Thymus (tissue), 11 donors: ENCODE results near the gene TLR5. TPM values are rescaled to one million over a fixed set of nuclear protein-coding genes. Genes with fewer than 3 reads are reported as not detected.
A peak's percentile ranks its signal among the peaks of the same experiment; 100 is the strongest.
"Not testable (repeated sequence)": the region's sequence is repeated elsewhere in the genome, so short reads cannot be mapped to it uniquely, and the experiment has no call there.

Experiments
- DNase-seq, 9 donors: peaks; one replicate each; pipeline ENCODE4 v3.0.0-alpha.2; 2013; ENCODE audit warnings: low spot score in 9 of 9, low read depth in 6 of 9, missing footprints in 1 of 9
- H3K27ac ChIP-seq, 2 donors: one replicate each; pipeline ENCODE4 v1.5.1; 2013; ENCODE audit warnings: control low read depth in 1 of 2, low read depth in 1 of 2, low read length in 1 of 2, mild to moderate bottlenecking in 1 of 2, moderate library complexity in 1 of 2
- H3K27me3 ChIP-seq, 2 donors: one replicate each; pipeline ENCODE4 v1.5.1; 2013; ENCODE audit warnings: low read length in 1 of 2; ENCODE audit not compliant: control insufficient read depth in 2 of 2, insufficient read depth in 1 of 2
- H3K36me3 ChIP-seq, 2 donors: one replicate each; pipeline ENCODE4 v1.5.1; 2013; ENCODE audit warnings: low read length in 1 of 2, mild to moderate bottlenecking in 1 of 2, moderate library complexity in 1 of 2; ENCODE audit not compliant: control insufficient read depth in 2 of 2, insufficient read depth in 2 of 2
- H3K4me1 ChIP-seq, 2 donors: one replicate each; pipeline ENCODE4 v1.5.1; 2013; ENCODE audit warnings: low read length in 2 of 2; ENCODE audit not compliant: control insufficient read depth in 2 of 2, insufficient read depth in 2 of 2
- H3K4me3 ChIP-seq, 2 donors: one replicate each; pipeline ENCODE4 v1.5.1; 2013; ENCODE audit warnings: low read length in 2 of 2, control low read depth in 1 of 2, mild to moderate bottlenecking in 1 of 2
- H3K9me3 ChIP-seq, 2 donors: one replicate each; pipeline ENCODE4 v1.5.1; 2013; ENCODE audit warnings: low read length in 1 of 2, mild to moderate bottlenecking in 1 of 2; ENCODE audit not compliant: control insufficient read depth in 2 of 2, insufficient read depth in 1 of 2
- WGBS: extraction: QIAGEN DNeasy Blood & Tissue Kit; methylation state at CpG from one replicate; pipeline ENCODE4 v1.1.7; 2013; 5-methylcytosine and 5-hydroxymethylcytosine counted together
- polyA plus RNA-seq: library from polyadenylated mRNA; stranded (reverse); fragments of 200-250 nt; gene quantifications from one replicate; pipeline ENCODE4 v1.2.3, GENCODE V29; 2013
- total RNA-seq: library from RNA; stranded (reverse); fragments of 120-200 nt; gene quantifications from one replicate; pipeline ENCODE4 v1.2.4, GENCODE V29; 2013
- donor health status: healthy.

TLR5 gene
- total and polyA plus RNA-seq, 2 donors, result 3.4 to 3.5 TPM

DNA sequence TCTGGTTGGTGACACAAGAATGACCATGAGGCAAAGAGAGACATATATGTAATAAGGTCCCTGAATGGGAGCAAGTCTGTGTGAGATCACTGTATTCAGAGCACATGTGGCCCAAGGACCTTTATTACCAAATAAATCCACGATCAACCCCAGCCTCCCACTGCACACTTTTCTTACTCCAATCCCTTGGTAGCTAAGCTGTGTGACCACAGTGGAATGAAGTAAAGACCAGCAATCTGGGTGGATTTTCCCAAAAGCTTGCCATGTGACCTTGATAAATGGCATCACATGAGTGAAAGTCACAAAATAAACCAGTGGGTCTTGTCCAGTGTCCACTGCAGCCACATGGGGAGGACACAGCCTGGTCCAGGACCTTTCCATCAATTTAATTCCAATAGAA is 36.7 kb upstream of the TLR5 start:
- no peaks in the 10 kb centered on the region for H3K27me3 ChIP-seq
- peaks cover 0 to 22% of the 10 kb centered on the region in 2 donors for H3K4me1 ChIP-seq
- H3K36me3 ChIP-seq, result no peaks in the 10 kb centered on the region
- no peak for DNase-seq
- no peak overlapping the region for H3K4me3 ChIP-seq
- H3K27ac ChIP-seq, result no peak overlapping the region
- no peaks in the 10 kb centered on the region for H3K9me3 ChIP-seq
- 98% methylated on average over 1 of the region's 1 CpG for WGBS

DNA sequence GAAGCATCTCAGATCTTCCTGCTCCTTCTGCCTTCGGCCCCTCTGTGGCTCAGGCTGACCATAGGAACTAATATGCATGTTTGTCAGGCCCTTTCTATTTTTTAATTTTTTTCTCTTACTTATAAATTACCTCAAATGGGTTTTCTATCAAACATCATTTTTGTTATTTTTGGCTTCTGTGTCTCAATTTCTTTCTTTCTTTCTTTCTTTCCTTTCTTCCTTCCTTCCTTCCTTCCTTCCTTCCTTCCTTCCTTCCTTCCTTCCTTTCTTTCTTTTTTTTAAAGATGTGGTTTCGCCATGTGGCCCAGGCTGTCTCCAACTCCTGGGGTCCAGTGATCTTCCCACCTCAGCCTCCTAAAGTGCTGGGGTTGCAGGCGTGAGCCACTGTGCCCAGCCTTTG is 36.2 kb upstream of the TLR5 start:
- peaks cover 0 to 22% of the 10 kb centered on the region in 2 donors for H3K4me1 ChIP-seq
- H3K36me3 ChIP-seq, result no peaks in the 10 kb centered on the region
- H3K27ac ChIP-seq, result no peak overlapping the region

DNA sequence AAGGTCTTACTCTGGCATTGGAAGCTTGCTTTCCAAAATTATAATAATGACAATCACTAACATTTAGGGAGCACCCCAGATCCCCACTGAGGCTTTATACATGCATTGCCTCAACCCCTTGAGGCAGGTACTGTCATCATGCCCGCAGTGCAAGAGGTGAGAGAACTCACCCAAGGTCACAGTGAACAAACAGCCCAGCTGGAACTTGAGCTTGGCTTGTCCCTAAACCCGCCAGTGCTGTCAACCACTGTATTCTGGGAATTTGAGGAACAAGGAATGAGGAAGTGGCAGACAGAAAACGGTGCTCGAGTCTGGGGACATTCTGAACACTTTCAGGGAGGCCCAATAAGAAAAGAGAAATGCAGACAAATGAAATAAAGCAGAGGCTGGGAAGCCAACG is 34.6 kb upstream of the TLR5 start:
- 41% methylated on average over 5 of the region's 5 CpGs for WGBS
- no peak for DNase-seq
- no peak overlapping the region for H3K4me3 ChIP-seq

More for the DNA sequence above, 36.2 kb upstream of the TLR5 start:
- H3K4me3 ChIP-seq, result no peak overlapping the region
- 97% methylated on average over 3 of the region's 3 CpGs for WGBS
- H3K9me3 ChIP-seq, result no peaks in the 10 kb centered on the region
- DNase-seq, result no peak
- H3K27me3 ChIP-seq, result no peaks in the 10 kb centered on the region

DNA sequence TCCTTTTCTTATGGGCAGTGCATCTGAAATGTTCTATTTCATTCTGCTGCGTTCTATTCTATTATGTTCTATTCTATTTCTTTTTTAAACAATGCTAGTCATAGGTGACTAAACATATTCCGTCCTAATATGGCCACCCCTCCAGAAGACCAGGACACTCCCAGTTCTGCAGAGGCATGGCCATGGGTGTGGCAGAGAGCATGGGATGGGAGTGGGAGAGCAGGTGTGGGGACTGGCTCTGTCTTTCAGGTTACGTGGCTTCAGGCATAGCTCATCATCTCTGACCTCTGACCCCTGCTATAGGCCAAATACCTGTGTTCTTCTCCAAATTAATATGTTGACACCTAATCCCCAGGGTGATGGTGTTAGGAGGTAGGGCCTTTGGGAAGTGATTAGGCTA is 33.4 kb upstream of the TLR5 start:
- H3K27me3 ChIP-seq, result no peaks in the 10 kb centered on the region
- H3K4me1 ChIP-seq, result peaks cover 0 to 15% of the 10 kb centered on the region in 2 donors
- H3K27ac ChIP-seq, result no peak overlapping the region
- no peak for DNase-seq
- H3K36me3 ChIP-seq, result no peaks in the 10 kb centered on the region
- 98% methylated on average over 3 of the region's 3 CpGs for WGBS
- H3K4me3 ChIP-seq, result no peak overlapping the region
- no peaks in the 10 kb centered on the region for H3K9me3 ChIP-seq

More for the DNA sequence above, 34.6 kb upstream of the TLR5 start:
- H3K4me1 ChIP-seq, result peaks cover 0 to 22% of the 10 kb centered on the region in 2 donors
- no peaks in the 10 kb centered on the region for H3K36me3 ChIP-seq
- H3K27ac ChIP-seq, result no peak overlapping the region
- H3K9me3 ChIP-seq, result no peaks in the 10 kb centered on the region
- no peaks in the 10 kb centered on the region for H3K27me3 ChIP-seq

DNA sequence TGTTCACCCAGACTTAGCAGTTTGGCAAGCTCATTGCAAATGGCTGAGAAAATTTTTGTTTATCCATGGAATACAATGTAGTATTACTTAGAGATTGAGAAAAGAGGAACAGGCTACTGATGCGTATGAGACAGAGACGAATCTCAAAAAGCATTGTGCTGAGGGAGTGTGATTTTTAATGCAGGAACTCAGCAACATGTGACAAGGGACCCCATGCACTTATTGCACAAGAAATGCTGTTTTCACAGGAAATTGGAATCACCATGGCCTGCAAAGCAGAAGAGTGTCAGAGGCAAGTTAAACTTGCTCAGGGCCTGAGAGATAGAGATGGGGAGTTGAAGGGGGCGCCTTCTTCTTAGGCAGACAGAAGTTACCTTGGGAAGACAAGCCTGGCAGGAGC is 32.6 kb upstream of the TLR5 start:
- Histone ChIP-seq H3K27me3 (no peaks in the 10 kb centered on the region), H3K4me1 (peaks cover 0 to 11% of the 10 kb centered on the region in 2 donors), H3K9me3 (no peaks in the 10 kb centered on the region), H3K4me3 (no peak overlapping the region), H3K27ac (peak overlapping the region in 1 of 2 donors; percentile 46), H3K36me3 (no peaks in the 10 kb centered on the region)
- no peak for DNase-seq
- 71% methylated on average over 3 of the region's 3 CpGs for WGBS

DNA sequence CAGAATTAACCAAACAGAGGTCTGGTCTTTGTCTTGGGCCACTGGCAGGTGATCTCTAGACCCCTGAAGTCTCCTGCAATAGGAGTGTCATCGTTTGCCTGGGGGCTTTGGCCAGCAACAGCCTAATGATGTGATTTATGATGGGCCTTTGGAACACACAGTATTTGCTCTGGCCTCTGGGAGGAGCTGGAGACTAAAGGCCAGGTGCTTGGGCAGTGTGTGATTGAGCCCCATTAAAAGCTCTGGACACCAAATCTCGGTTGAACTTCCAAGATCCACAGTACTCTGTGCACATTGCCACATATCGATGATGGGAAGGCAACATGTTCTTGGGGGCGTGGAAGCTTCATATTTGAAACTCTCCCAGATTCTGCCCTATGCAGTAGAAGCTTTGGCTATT is 32.0 kb upstream of the TLR5 start:
- DNase-seq, result no peak
- H3K36me3 ChIP-seq, result no peaks in the 10 kb centered on the region
- no peak overlapping the region for H3K27ac ChIP-seq
- no peak overlapping the region for H3K4me3 ChIP-seq
- 93% methylated on average over 4 of the region's 4 CpGs for WGBS
- no peaks in the 10 kb centered on the region for H3K27me3 ChIP-seq
- H3K4me1 ChIP-seq, result peaks cover 0 to 11% of the 10 kb centered on the region in 2 donors
- H3K9me3 ChIP-seq, result no peaks in the 10 kb centered on the region

DNA sequence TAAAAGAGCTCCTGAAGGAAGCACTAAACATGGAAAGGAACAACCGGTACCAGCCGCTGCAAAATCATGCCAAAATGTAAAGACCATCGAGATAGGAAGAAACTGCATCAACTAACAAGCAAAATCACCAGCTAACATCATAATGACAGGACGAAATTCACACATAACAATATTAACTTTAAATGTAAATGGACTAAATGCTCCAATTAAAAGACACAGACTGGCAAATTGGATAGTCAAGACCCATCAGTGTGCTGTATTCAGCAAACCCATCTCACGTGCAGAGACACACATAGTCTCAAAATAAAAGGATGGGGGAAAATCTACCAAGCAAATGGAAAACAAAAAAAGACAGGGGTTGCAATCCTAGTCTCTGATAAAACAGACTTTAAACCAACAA is 26.4 kb upstream of the TLR5 start:
- not testable (repeated sequence) for H3K27me3 ChIP-seq, H3K27ac ChIP-seq, H3K36me3 ChIP-seq, DNase-seq, H3K4me3 ChIP-seq, H3K4me1 ChIP-seq, H3K9me3 ChIP-seq
- 91% methylated on average over 5 of the region's 5 CpGs for WGBS

DNA sequence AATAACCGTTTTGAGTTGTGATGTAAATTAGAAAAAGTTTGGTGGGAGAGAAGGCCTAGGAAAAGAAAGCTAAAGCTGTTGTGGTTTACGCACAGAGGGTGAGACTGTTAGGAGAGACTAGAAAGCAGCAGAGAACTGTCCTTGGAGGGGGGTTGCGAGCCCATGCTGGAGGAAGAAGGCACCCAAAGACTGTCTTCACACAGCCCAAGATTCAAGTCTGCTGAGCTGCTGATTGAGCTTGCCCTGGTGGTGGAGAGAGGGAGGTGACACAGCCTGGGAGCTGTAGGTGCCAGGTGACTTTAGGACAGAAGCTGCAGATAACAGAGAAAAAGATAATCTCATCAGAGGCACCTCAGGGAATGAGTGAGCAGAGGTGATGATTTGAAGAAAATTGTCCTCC is 18.3 kb upstream of the TLR5 start:
- peak in 1 of 9 donors; percentile 46 for DNase-seq
- H3K36me3 ChIP-seq, result no peaks in the 10 kb centered on the region
- H3K27me3 ChIP-seq, result no peaks in the 10 kb centered on the region
- no peak overlapping the region for H3K4me3 ChIP-seq
- no peaks in the 10 kb centered on the region for H3K9me3 ChIP-seq
- 82% methylated on average over 3 of the region's 3 CpGs for WGBS
- peaks cover 0 to 10% of the 10 kb centered on the region in 2 donors for H3K4me1 ChIP-seq
- H3K27ac ChIP-seq, result no peak overlapping the region

DNA sequence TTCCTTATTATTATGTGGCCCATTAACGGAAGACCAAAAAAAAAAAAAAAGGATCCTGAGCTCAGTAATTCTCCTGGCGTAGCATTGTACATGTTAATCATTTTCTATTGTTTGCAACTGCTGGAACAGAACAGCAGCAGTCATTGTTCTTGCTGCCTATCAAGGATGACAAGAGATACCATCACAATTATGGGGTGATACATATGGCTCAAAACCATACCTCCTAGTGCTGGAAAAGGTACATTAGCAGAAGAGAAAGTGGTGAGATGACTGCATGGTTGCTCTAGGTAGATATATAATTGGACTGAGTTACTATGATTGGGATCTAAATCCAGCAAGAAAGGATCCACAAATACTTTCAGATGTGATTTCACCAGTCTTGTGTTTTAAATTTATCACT is 13.3 kb upstream of the TLR5 start:
- no peak for DNase-seq
- Histone ChIP-seq H3K4me3 (no peak overlapping the region), H3K36me3 (no peaks in the 10 kb centered on the region), H3K27ac (no peak overlapping the region), H3K27me3 (no peaks in the 10 kb centered on the region), H3K4me1 (peaks cover 0 to 6% of the 10 kb centered on the region in 2 donors), H3K9me3 (no peaks in the 10 kb centered on the region)
- WGBS, result 83% methylated on average over 2 of the region's 2 CpGs

DNA sequence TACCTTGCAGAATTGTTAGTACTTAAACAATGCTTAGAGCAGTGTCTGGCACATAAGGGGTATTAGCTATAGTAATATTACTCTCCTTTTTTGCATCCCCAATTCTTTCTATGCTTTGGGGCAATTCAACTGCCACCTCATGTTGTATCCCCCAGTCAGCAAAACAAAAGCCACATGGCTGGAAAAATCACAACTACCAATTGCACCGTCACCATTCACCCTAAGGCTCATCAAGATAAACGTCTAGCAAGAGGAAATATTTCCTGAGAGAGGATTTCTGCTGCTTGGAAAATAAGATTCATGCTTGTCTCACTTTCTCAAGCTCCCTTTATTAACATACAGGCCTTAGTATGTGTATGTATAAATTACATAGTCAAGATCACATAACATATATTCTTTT is 12.1 kb upstream of the TLR5 start:
- H3K27me3 ChIP-seq, result no peaks in the 10 kb centered on the region
- H3K36me3 ChIP-seq, result no peaks in the 10 kb centered on the region
- H3K9me3 ChIP-seq, result no peaks in the 10 kb centered on the region
- H3K4me1 ChIP-seq, result peaks cover 0 to 3% of the 10 kb centered on the region in 2 donors
- H3K27ac ChIP-seq, result no peak overlapping the region
- no peak for DNase-seq
- H3K4me3 ChIP-seq, result no peak overlapping the region
- WGBS, result 90% methylated on average over 2 of the region's 2 CpGs
